Measurements from ENCODE around the gene SNTG2.

DNA sequence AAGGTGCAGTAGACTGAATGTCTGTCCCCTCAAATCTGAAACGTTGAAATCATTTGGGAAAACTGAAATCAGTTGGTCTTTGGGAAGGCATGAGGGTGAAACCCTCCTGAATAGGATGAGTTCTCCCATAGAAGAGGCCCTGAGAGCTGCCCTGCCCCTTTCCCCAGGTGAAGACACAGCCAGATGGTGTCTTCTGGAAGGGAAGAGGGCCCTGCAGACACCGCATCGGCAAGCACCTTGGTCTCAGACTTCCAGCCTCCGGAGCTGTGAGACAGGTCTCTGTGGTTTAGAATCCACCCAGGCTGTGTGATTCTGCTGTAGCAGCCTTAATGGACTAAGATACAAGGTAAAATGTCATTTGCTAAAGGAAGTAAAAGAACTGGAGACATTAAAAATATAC lies 42.1 kb upstream of the SNTG2 start:
- no peak for TF ChIP-seq CREM (IDR thresholded peaks at IDR 0.05)
- TF ChIP-seq CREM (CRISPR knock-in tag; IDR thresholded peaks at IDR 0.05) = no peak
- TF ChIP-seq, protein P1, sequence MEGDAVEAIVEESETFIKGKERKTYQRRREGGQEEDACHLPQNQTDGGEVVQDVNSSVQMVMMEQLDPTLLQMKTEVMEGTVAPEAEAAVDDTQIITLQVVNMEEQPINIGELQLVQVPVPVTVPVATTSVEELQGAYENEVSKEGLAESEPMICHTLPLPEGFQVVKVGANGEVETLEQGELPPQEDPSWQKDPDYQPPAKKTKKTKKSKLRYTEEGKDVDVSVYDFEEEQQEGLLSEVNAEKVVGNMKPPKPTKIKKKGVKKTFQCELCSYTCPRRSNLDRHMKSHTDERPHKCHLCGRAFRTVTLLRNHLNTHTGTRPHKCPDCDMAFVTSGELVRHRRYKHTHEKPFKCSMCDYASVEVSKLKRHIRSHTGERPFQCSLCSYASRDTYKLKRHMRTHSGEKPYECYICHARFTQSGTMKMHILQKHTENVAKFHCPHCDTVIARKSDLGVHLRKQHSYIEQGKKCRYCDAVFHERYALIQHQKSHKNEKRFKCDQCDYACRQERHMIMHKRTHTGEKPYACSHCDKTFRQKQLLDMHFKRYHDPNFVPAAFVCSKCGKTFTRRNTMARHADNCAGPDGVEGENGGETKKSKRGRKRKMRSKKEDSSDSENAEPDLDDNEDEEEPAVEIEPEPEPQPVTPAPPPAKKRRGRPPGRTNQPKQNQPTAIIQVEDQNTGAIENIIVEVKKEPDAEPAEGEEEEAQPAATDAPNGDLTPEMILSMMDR (CRISPR knock-in tag; IDR thresholded peaks at IDR 0.05) = no peak
